Measurements from ENCODE around the gene ATP6V0A4. TPM values are rescaled to one million over a fixed set of nuclear protein-coding genes. Genes with fewer than 3 reads are reported as not detected.

Gene ATP6V0A4
- total RNA-seq, 1 experiment from 2014 or later, result not detected

- H3K4me1 ChIP-seq (ENCODE audit: insufficient read depth, low read length, poor library complexity, severe bottlenecking), result no peaks in the 10 kb centered on the region
- intact Hi-C loops (cut with micrococcal nuclease; ENCODE audit: unreplicated experiment), result no loop called here
- no peaks in the 10 kb centered on the region for H3K9me3 ChIP-seq (ENCODE audit: low read depth, low read length, poor library complexity, severe bottlenecking)
- POLR2A ChIA-PET (ENCODE audit: low non-redundant PET), result no interaction called here
- TF ChIP-seq EZH2 (IDR thresholded peaks at IDR 0.05; ENCODE audit: borderline replicate concordance, low read depth, low read length, poor library complexity, severe bottlenecking), result no peak
- H3K4me3 ChIP-seq (ENCODE audit: low read depth, low read length, poor library complexity, severe bottlenecking), result no peak overlapping the region
- DNase-seq (ENCODE audit: low spot score), result no peak
- H3K36me3 ChIP-seq (ENCODE audit: insufficient read depth, low read length, poor library complexity, severe bottlenecking), result no peaks in the 10 kb centered on the region
- CTCF ChIA-PET, result no interaction called here
- no TSS peak for BruUV-seq (replicated peaks)
- peaks cover 59% of the 10 kb centered on the region for H3K27me3 ChIP-seq (replicated peaks; ENCODE audit: insufficient read depth, low read depth, low read length, poor library complexity)
- H3K27ac ChIP-seq (ENCODE audit: low read depth, low read length, poor library complexity, severe bottlenecking), result no peak overlapping the region
Observed at GRCh38 chr7:138662076-138662990, 135.7 kb downstream of the ATP6V0A4 start.

- no peak overlapping the region for H3K4me3 ChIP-seq (ENCODE audit: low read depth, low read length, poor library complexity, severe bottlenecking)
- TF ChIP-seq EZH2 (IDR thresholded peaks at IDR 0.05; ENCODE audit: borderline replicate concordance, low read depth, low read length, poor library complexity, severe bottlenecking) (no peak), CTCF (conservative IDR thresholded peaks at IDR 0.05; ENCODE audit: low read depth, low read length) (no peak)
- peaks cover 47% of the 10 kb centered on the region for H3K27me3 ChIP-seq (replicated peaks; ENCODE audit: insufficient read depth, low read depth, low read length, poor library complexity)
- intact Hi-C loops (cut with micrococcal nuclease; ENCODE audit: unreplicated experiment), result no loop called here
- no peaks in the 10 kb centered on the region for H3K36me3 ChIP-seq (ENCODE audit: insufficient read depth, low read length, poor library complexity, severe bottlenecking)
- no peak overlapping the region for H3K27ac ChIP-seq (ENCODE audit: low read depth, low read length, poor library complexity, severe bottlenecking)
- BruUV-seq (replicated peaks), result no TSS peak
- DNase-seq (ENCODE audit: low spot score), result no peak
- no peaks in the 10 kb centered on the region for H3K4me1 ChIP-seq (ENCODE audit: insufficient read depth, low read length, poor library complexity, severe bottlenecking)
- H3K9me3 ChIP-seq (ENCODE audit: low read depth, low read length, poor library complexity, severe bottlenecking), result no peaks in the 10 kb centered on the region
- POLR2A ChIA-PET (ENCODE audit: low non-redundant PET), result no interaction called here
- CTCF ChIA-PET, result no interaction called here
Observed at GRCh38 chr7:138661069-138661635, 136.8 kb downstream of the ATP6V0A4 start.

GRCh38 chr7:138658889-138659288 is 139.1 kb downstream of the ATP6V0A4 start:
- Histone ChIP-seq H3K36me3 (ENCODE audit: insufficient read depth, low read length, poor library complexity, severe bottlenecking) (no peaks in the 10 kb centered on the region), H3K27me3 (replicated peaks; ENCODE audit: insufficient read depth, low read depth, low read length, poor library complexity) (peaks cover 36% of the 10 kb centered on the region), H3K27ac (ENCODE audit: low read depth, low read length, poor library complexity, severe bottlenecking) (no peak overlapping the region), H3K9me3 (ENCODE audit: low read depth, low read length, poor library complexity, severe bottlenecking) (no peaks in the 10 kb centered on the region), H3K4me3 (ENCODE audit: low read depth, low read length, poor library complexity, severe bottlenecking) (no peak overlapping the region), H3K4me1 (ENCODE audit: insufficient read depth, low read length, poor library complexity, severe bottlenecking) (no peaks in the 10 kb centered on the region)
- TF ChIP-seq CTCF (conservative IDR thresholded peaks at IDR 0.05; ENCODE audit: low read depth, low read length) (no peak), EZH2 (IDR thresholded peaks at IDR 0.05; ENCODE audit: borderline replicate concordance, low read depth, low read length, poor library complexity, severe bottlenecking) (no peak)
- intact Hi-C loops (cut with micrococcal nuclease; ENCODE audit: unreplicated experiment), result no loop called here
- DNase-seq (ENCODE audit: low spot score), result no peak
- POLR2A ChIA-PET (ENCODE audit: low non-redundant PET), result no interaction called here
- no TSS peak for BruUV-seq (replicated peaks)
- CTCF ChIA-PET, result no interaction called here

Data from A673 (cell line).